ENCODE results near the gene HRNR.
"Not testable (repeated sequence)": the region's sequence is repeated elsewhere in the genome, so short reads cannot be mapped to it uniquely, and the experiment has no call there.

HRNR gene

DNA sequence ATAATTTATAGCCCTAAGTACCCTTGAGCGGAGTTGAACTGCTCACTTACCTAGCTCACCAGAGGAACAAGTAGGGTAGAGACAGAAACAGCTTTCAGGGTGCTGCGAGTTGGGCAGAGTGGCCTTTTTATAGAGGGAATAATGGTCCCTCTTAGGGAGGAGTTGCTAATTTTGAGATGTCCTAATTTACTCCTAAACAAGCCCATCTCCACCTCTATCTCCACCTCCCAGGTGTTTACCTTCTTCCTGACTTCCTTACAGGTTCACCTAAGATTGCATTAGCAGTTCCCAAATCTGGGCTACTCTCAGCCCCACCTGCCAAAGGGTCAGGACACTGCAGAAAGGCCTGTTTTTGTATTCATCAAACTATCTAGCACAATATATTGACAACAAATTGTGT lies at the start of gene HRNR:
TSS of gene HRNR (minus strand) at position 101 of the 400 bp plus-strand sequence. CDS start 940 bp downstream, outside the sequence.
- DNase-seq, result no peak

DNA sequence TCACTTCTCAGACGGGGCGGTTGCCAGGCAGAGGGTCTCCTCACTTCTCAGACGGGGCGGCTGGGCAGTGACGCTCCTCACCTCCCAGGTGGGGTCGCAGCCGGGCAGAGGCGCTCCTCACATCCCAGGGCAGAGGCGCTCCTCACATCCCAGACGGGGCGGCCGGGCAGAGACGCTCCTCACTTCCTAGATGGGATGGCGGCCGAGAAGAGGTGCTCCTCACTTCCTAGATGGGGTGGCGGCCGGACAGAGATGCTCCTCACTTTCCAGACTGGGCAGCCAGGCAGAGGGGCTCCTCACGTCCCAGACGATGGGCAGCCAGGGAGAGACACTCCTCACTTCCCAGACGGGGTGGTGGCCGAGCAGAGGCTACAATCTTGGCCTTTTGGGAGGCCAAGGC lies 32.4 kb upstream of the HRNR start:
- DNase-seq, result not testable (repeated sequence)

DNA sequence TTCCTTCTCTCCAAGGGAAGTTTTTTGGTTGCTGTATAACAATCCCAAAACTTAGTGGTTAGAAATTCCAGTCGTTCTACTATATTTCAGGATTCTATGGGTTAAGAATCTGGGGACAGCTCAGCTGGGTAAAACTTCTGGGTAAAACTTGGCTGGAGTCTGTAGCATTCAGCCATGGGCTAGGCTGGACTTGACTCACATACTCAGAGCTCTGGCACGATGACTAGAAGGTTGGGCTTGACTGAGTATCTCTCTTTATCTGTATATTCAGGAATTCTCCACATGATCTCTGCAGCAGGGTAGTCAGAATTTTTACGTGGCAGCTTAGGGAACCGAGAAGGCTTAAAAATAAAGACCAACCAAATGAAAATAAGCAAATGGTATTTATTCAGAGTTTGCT lies 28.2 kb upstream of the HRNR start:
- no peak for DNase-seq

DNA sequence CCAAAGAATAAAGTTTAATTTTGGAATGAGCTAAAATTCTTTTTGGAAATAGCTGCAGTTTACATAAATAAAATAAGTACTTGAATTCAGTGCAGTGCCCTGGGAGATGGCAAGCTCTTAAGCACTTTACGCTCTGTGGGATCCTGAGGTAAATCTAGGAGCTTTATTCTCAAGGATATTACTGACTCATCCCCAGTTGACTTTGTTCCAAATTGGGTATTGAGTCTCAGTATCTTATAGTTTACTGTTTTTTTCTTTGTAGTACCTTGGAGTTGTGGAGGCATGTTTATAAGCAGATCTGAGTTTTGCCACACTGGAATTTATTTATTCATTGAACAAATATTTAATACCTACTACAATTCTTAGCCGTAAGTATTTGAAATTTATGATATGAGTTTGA lies 27.4 kb upstream of the HRNR start:
- DNase-seq, result no peak

DNA sequence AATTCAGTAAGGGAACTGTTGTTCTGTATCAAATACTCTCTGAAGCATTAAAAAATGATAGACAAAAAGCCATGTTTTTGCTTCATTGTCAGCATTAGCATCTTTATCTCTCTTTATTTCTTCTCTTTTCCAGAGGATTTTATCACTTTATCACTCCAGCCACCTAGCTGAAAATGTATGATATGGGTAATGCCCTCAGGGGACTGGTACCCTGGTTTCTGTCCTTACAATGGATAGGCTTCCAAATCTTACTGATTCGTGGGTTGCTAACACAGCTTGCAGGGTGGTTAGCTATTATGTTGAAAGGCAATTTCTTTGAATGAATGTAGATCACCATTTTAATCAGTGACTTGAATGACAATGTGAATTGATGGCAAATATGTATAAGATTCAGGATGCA lies 23.3 kb upstream of the HRNR start:
- DNase-seq, result no peak

DNA sequence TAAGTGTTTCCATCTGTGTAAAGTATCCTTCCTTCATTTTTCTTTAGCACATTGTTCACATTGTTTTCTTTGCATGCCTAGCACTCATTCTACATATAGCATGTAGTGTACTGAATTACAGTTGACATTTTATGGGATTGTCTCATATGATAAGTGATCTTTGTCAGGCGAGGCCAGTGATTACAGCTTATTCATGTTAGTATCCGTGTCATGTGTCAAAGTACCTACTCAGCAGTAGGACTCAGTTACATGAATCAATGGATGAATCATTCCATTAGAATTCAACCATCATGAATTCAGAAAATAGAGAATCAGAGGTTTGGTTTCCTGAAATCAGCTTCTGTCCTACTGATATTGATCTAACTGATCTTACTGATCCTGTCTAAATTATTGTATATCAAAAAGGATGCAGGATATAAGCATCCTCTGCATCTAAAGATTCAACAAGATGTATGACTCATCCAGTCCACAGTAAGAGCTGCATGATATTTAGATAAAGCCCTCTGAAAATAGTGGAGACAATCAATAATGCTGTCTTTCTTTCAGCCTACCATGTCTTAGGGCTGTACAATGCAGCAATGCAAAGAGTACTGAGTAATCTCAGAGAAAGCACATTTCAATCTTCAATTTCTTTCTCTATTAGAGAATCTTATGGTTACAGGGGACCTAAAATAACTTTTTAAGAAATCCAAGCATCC lies 20.7 kb upstream of the HRNR start:
- no peak for DNase-seq

DNA sequence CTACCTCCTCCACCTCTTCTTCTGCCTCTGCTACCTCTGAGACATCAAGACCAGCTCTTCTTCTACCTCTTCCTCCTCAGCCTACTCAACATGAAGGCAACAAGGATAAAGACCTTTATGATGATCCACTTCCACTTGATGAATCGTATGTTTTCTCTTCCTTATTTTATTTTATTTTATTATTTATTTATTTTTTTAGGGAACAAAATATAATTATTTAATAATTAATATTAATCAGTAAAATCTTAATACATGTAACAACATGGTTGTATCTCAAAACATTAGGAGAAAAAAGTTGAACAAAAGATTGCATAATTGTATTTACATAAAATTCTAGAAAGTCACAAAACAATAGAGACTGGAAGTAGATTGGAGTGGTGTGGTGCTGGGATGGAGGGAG lies 13.1 kb upstream of the HRNR start:
- DNase-seq, result no peak

DNA sequence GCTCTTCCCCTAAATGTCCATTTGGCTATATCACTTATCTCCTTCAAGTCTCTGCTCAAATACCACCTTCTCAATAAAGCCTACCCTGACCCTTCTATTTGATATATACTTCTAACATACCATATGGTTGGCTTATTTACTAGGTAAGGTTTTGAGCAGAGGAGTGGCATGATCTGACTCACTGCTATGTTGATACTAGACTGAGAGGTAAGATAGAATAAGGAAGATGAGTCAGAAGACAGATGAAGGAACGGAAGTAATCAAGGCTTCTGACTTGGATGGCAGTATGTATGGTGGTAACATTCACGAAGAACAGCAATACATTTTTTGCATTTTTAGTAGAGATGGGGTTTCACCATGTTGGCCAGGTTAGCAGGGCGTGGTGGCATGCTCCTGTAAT lies 4.8 kb upstream of the HRNR start:
- DNase-seq, result no peak

DNA sequence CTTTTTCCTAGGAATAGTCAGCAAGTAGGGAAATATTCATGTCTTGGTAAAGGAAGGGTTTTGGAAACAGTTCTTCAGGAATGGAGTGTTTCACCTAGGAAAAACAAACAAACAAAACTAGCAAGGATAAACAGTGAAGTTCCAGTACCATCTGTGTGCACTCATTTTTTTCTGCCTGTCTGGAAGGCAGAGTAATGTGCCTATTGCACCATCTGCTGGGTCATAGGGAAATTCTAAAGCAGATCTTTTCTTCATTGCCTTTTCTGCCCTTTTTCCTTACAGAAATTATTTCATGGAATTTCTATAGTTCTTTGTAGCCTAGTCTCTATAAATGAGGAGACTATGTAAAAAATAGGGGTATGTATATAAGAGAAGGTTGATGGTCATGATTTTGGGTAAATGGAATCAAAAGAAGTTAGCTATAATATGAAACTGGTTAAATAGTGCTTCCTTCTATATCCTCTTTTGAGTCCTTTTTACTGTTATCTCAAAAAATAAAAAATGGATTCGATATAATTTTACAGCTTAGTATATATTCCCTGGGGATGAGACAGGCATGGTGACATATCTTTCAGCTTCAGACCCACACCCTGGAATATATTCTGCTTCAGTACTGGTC lies 3.4 kb upstream of the HRNR start:
- DNase-seq, result no peak

DNA sequence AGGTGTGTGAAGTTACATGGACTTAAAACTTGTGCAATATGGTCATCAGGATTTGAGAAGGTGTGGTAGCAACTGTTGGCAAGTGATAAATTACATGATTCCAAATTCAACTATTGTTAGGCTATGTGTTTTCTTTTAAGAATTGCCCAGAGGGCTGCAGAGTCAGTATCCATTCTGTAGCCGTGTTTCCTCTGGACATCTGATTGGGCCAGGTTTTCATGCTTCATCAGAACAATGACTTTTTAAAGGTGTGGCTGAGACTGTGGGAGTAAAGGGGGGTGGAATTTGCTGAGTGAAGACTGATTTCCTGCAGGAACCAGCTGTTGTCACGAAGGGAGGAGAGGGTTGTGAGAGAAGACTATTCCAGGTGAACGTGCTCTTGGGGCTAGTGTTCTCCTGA lies 1.7 kb upstream of the HRNR start:
- DNase-seq, result no peak

DNA sequence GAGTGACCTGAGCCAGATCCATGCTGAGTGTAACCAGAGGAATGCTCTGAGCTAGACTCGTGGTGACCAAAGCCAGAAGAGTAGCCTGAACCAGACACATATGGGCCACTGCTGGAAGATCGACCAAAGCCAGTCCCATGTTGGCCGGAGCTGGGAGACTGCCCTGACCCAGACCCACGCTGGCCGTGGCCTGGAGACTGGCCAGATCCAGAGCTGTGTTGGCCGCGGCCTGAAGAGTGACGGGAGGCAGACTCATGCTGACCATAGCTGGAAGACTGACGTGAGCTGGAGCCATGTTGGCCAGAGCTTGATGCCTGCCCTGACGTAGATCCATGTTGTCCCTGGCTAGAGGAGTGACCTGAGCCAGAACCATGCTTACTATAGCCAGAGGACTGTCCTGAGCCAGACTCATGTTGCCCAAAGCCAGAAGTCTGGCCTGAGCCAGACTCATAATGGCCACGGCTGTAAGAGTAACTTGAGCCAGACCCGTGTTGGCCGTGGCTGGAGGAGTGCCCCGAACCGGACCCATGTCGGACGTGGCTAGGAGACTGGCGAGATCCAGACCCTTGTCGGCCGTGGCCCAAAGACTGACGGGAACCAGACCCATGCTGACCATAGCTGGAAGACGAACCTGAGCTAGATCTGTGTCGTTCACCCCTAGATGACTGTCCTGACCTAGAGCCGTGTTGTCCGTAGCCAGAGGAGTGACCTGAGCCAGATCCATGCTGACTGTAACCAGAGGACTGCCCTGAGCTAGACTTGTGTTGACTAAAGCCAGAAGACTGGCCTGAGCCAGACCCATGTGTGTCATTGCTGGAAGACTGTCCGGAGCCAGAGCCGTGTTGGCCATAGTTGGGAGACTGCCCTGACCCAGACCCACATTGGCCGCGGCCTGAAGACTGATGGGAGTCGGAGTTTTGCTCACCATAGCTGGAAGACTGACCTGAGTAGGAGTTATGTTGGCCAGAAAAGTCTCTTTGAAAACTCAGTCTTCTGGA lies 3.5 kb downstream of the HRNR start:
- DNase-seq, result no peak

DNA sequence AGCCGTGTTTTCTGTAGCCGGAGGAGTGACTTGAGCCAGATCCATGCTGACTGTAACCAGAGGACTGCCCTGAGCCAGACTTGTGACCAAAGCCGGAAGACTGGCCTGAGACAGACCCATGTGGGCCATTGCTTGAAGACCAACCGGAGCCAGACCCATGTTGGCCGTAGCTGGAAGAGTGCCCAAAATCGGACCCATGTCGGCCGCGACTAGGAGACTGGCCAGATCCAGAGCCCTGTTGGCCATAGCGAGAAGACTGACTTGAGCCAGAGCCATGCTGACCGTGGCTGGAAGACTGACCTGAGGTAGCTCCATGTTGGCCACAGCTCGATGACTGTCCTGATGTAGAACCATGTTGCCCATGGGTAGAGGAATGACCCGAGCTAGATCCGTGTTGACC lies 4.6 kb downstream of the HRNR start:
- DNase-seq, result not testable (repeated sequence)

DNA sequence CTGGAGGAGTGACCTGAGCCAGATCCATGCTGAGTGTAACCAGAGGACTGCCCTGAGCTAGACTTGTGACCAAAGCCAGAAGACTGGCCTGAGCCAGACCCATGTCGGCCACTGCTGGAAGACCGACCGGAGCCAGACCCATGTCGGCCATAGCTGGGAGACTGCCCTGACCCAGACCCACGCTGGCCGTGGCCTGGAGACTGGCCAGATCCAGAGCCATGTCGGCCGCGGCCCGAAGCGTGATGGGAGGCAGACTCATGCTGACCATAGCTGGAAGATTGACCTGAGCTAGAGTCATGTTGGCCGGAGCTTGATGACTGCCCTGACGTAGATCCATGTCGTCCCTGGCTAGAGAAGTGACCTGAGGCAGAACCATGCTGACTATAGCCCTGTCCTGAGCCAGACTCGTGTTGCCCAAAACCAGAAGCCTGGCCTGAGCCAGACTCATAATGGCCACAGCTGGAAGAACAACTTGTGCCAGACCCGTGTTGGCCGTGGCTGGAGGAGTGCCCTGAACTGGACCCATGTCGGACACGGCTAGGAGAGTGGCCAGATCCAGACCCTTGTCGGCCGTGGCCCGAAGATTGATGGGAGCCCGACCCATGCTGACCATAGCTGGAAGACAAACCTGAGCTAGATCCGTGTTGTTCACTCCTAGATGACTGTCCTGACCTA lies 5.1 kb downstream of the HRNR start:
- no peak for DNase-seq

DNA sequence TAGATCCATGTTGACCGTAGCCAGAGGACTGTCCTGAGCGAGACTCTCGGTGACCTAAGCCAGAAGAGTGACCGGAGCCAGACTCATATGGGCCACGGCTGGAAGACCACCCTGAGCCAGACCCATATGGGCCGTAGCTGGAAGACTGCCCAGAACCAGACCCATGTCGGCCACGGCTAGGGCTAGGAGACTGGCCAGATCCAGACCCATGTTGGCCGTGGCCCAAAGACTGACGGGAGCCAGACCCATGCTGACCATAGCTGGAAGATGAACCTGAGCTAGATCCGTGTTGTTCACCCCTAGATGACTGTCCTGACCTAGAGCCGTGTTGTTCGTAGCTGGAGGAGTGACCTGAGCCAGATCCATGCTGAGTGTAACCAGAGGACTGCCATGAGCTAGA lies 8.4 kb downstream of the HRNR start:
- DNase-seq, result not testable (repeated sequence)

DNA sequence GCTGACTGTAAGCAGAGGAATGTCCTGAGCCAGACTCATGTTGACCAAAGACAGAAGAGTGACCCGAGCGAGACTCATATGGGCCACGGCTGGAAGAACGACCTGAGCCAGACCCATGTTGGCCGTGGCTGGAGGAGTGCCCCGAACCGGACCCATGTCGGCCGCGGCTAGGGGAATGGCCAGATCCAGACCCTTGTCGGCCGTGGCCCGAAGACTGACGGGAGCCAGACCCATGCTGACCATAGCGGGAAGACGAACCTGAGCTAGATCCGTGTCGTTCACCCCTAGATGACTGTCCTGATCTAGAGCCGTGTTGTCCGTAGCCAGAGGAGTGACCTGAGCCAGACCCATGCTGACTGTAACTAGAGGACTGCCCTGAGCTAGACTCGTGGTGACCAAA lies 9.1 kb downstream of the HRNR start:
- DNase-seq, result not testable (repeated sequence)

DNA sequence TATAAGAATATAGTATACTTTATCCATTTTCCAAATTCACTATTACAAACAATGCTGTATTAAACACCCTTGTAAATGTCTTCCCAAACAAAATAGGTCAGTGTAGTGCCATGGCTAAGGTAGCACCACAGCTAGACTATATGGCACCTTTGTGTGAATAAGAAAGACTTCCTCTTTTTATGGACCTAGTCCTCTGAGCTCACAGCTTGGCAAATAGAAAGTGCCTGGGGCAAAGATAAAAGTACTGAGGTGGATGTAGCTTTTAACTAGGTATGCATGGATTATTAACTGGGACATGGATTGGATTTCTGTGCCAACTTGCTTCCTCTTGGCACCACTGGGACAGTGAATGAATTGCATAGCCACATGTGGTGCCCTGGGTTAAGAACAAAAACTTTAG lies 25.0 kb downstream of the HRNR start:
- DNase-seq, result no peak

DNA sequence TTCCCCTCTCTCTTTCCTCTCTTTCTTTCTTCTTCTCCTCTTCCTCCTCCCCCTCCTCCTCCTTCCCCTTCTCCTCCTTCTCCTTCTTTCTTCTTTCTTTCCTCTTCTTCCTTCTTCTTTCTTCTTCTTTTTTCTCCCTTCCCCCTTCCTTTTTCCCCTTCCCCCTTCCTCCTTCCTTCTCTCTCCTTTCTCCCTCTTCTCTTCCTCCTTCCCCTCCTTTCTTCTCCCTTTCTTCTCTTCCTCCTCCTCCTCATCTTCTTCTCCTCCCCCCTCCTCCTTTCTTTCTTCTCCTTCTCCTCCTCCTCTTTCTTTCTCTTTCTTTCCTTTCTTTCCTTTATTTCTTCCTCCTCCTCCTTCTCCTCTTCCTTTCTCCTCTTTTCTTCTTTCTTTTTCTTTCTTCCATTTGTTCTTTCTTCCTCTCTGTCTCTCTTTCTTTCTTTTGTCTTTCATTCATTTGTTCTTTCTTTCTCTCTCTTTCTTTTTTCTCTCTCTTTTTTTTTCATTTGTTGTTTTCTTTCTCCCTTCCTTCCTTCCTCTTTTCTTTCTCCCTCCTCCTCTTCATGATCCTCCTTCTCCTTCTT lies 26.5 kb downstream of the HRNR start:
- DNase-seq, result no peak

DNA sequence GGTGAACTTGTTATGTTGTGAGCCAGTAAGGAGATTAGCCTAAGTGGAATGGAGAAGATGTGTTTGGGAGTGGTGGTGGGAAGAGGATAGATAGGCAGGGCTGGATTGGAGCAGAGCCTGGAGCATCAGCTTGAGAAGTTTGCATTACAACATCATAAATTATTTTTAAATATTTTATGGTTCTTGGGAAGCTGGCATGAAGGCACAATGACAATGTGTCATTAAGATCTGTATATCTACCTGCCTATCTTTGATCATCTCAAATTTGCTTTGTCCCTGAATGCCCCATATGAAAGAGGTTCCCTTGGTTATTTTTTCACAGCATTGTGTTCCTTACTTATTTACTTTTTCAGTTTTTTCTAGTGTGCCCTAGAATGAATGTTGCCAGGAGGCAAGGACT lies 32.3 kb downstream of the HRNR start:
- DNase-seq, result no peak

DNA sequence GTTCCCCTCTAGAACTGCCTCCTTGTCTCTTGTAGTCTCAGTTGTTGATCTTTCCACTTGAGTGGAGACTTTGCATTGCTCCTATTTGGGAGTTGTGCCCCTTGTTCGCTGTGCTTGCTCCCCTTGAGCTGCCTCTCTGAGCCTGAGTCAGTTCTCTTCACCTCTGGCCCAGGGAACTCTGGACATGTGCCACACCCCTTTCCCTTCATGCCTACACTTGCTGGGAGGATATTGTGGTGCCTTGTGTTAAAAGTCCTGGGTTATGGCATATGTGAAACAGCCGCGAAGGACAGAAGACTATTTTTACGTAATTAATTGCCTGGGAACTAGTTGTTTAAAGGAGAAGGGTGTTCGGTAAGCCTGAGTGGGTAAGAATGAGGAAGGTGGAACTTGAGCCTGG lies 32.7 kb downstream of the HRNR start:
- no peak for DNase-seq

DNA sequence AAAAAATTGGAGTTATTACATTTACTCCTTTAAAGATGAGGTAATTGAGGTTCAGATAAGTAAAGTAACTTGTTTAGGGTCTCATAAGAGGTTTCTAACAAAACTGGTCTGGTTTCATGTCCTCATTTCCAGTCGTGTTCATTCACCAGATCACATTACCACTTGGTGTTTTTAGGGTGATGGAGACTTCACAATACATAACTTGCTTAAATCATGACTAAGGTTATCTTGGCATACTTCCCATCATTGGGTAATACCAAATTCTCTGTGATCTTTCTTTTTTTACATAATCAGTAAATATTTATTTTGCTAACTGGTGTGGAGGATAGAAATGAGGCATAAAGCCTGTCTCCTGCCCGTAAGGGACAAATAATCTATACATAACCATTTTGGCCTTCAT lies 33.4 kb downstream of the HRNR start:
- DNase-seq, result no peak

DNA sequence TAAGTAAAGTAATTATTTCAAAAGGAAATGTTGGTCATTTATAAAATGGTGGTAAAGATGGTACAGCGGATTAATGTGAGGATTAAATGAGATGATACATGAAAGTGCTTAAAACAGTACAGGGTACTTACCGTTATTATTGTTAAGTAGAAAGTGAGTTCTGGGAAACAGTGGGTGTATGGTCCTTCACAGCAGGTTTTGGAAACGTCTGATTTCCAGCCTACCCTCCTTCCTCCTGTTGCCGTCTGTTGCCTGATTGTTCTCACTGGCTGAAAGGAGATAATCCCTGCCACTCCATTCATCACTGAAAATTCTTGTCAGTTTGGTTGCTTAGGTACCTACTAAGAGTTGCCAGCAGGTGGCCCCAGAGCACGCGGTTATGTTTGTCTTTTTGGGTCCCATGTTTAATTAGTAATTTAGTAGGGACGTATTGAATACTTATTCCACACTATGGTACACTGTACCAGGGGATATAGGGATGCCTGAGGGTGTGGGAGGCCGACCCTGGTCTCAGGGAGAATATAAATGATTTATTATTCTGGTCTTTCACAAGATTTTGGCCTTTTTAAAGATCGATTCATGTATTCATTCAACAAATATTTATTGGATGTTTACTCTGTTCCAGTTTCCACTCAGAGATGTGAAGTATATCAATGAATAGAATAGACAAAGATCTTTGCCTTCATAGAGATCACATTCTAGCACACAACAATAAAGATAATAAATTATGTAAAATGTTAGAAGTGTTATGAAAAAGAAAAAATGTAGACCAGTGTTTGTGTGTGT lies 34.1 kb downstream of the HRNR start:
- peak; percentile 56 for DNase-seq
